Stimulated activated CD4-positive, alpha-beta T cell treated with anti-CD3 and anti-CD28 coated beads, Interleukin-2, amount 100 ng/mL, for 48 hours (primary cell): ENCODE results near the gene LAP3.
"Not testable (repeated sequence)": the region's sequence is repeated elsewhere in the genome, so short reads cannot be mapped to it uniquely, and the experiment has no call there.

ENCODE experiments used
- DNase-seq, 2 donors: peaks; one replicate each; pipeline ENCODE4 v3.0.0-alpha.2; 2020

Gene LAP3

GRCh38 chr4:17565846-17566245, 11.2 kb upstream of the LAP3 start:
- no peak for DNase-seq

DNA sequence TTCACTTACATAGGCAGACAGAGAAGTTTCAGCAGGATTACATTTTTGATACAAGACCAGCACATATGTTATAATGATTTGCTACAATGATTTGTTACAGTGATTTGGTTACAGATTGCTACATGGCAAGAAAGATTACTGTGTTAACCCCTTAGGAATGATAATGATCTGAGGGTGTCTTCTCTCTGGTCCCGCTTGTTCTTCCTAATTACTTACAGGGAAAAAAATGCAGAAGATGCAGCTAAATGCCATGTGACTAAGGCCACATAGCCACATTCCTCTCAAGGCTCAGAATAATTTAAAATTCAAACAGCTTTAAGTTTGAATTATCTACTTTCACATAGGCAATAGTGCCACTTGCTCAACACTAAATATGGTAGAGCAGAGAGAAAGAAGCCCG, 9.7 kb upstream of the LAP3 start:
- DNase-seq, result no peak

- DNase-seq, result no peak
Measured at GRCh38 chr4:17574206-17574605, 2.8 kb upstream of the LAP3 start.

DNA sequence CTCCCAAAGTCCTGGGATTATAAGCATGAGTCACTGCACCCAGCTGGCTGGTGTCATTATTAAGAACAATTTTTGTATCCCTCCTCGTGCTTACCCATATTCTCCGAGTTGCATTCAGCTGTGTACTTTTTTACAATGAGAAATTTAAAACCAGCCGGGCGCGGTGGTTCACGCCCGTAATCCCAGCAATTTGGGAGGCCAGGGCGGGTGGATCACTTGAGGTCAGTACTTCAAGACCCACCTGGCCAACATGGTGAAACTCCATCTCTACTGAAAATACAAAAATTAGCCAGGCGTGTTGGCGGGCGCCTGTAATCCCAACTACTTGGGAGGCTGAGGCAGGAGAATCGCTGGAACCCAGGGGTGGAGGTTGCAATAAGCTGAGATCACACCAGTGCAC, 1.8 kb upstream of the LAP3 start:
- not testable (repeated sequence) for DNase-seq

- DNase-seq, result peak; percentile 20 to 31
Measured at GRCh38 chr4:17577665-17578481, 875 bp downstream of the LAP3 start.

DNA sequence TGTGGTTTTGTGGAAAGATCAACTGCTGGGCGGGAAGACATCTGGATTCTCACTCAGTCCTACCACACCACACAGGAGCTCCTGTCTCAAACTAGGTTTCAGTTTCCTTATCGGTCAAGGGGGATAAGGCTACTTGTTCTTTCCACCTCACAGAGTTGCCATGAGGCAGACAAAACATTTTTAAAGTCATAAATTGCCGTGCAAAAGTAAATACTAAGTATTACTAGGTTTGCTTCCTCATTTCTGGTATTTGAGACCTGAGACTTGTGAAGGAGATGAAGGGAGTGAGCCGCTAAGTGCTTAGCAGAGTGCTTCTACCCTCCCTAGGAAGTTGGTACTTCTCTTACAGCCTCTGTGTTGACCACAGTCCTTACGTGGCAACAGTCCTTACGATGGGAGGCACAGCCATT, 1.5 kb downstream of the LAP3 start:
- DNase-seq, result no peak

- DNase-seq, result no peak
Measured at GRCh38 chr4:17580969-17581368, 4.0 kb downstream of the LAP3 start.

GRCh38 chr4:17583276-17583675, 6.3 kb downstream of the LAP3 start:
- no peak for DNase-seq

DNA sequence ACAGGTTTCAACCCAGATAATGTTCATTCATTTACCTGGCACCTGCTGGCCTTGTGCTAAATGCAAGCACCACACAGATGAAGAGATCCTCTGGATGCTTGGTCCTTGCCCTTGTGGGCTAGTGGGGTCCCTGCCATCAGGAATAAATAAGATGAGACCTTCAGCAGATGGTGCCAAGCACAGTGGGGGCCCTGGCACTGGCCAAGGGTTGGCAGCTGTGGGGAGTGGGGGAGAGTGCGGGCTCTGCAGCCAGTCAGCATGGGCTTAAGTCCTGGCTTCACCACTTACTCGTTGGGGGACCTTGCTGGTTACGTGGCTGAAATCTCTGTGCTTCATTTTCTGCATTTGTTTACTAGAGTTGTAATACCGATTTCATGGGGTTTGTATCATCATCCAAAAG, 6.9 kb downstream of the LAP3 start:
- DNase-seq, result no peak

GRCh38 chr4:17584521-17585213, 7.7 kb downstream of the LAP3 start:
- DNase-seq, result no peak

DNA sequence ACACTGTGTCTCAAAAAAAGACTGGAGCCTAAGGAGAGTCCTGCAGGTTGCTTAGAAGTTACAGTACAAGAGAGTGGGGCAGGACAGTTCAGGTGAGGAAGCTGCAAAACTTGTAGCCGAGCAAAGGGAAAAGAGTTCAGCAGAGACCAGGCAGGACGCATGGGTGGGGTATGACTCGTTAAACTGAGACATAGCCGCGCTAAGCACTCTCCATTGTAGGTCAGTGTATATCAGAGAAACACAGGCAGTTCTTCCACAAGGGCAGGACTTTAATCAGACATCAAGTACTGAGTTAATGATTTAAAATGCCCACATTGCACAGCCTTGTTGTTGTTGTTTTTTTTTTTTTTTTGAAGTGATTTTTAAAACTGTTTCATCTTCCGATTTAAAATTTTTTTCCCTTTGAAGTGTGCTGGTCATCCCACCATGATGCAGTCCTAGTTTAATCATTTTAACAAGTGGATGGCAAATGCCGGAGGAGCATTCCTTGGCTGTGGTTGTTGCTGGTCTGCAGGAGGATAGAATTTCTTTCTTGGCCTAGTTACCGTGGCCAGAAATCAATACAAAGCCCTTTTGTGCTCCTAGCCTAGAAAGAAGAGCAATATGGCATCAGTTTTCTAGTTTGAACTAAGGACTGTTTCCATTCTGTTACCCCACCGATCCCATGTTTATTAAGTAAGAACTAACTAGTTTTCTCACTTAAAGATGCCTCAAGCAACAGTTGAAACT, 10.3 kb downstream of the LAP3 start:
- no peak for DNase-seq

GRCh38 chr4:17589355-17589754, 12.4 kb downstream of the LAP3 start:
- DNase-seq, result no peak

GRCh38 chr4:17595471-17596005, 18.5 kb downstream of the LAP3 start:
- no peak for DNase-seq

GRCh38 chr4:17597517-17597916, 20.5 kb downstream of the LAP3 start:
- no peak for DNase-seq

- no peak for DNase-seq
Measured at GRCh38 chr4:17599826-17600225, 22.8 kb downstream of the LAP3 start.

- no peak for DNase-seq
Measured at GRCh38 chr4:17605236-17605635, 28.2 kb downstream of the LAP3 start.

DNA sequence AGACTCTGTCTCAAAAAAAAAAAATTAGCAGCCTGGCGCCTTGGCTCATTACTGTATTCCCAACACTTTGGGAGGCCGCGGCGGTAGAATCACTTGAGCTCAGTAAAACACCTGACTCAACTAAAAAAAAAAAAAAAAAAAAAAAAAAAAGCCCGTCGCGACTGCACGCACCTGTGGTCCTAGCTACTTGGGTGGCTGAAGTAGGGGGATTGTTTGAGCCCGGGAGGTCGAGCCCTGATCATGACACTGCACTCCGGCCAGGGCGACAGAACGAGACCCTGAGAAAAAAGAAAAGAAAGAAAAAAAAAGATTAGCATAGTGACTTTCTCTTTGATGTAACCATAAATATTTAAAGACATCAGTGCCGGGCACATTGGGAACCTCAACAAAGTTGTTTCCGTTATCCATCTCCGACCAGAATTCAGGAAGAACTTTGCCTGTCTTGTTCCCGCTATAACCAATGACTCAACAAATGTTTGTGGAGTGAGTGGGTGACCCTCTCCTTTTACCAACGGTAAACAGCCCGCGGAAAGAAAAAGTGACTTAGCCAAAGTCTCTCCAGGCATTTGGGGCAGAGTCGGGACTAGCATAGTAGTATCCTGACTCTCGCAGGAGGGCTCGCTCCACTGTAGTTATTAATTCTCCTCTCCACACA, 36.9 kb downstream of the LAP3 start:
- no peak for DNase-seq

- DNase-seq, result peak; percentile 92 to 96
Measured at GRCh38 chr4:17614416-17615299, 37.7 kb downstream of the LAP3 start, which contains the start of gene MED28. TSS of gene MED28 (plus strand) at chr4:17614641. CDS start at chr4:17614655, 14 bp downstream.

DNA sequence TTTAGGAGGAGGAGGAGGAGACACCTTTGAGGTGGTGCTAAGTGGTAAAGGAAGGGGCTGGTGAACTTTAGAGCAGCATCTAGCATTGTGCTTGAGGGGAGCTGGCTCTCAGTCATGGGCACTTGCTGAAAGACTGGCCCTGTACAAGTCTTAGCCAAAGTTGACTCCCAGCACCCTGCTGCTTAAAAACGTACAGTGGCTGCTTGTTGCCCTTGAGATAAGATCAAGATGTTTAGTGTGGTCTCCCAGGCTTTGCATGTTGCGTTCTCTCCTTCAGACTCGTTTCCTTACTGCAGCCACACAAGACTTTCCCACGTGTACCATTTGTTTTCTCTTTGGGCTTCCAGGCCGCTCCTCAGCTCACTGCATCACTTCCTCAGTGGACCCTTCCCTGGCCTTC, 39.3 kb downstream of the LAP3 start:
- DNase-seq, result no peak

DNA sequence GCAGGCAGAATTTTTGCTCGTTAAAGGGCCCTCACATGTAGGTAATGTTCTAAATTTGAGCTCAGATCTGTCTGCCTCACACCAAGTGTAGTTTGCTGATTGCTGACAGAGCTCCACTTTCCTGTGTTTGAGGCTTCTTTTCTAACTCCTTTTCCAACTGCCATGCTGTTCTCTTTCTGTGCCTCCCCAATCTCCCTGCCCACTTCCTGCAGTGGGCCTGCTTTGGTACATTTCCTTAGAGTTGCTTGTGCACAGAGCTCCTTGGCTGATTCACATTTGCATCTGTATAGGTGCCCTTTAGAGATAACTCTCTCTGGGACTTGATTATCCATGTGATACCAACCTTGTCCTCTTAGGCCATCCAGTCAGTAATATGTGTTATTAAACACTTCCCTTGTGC, 41.9 kb downstream of the LAP3 start:
- DNase-seq, result no peak

DNA sequence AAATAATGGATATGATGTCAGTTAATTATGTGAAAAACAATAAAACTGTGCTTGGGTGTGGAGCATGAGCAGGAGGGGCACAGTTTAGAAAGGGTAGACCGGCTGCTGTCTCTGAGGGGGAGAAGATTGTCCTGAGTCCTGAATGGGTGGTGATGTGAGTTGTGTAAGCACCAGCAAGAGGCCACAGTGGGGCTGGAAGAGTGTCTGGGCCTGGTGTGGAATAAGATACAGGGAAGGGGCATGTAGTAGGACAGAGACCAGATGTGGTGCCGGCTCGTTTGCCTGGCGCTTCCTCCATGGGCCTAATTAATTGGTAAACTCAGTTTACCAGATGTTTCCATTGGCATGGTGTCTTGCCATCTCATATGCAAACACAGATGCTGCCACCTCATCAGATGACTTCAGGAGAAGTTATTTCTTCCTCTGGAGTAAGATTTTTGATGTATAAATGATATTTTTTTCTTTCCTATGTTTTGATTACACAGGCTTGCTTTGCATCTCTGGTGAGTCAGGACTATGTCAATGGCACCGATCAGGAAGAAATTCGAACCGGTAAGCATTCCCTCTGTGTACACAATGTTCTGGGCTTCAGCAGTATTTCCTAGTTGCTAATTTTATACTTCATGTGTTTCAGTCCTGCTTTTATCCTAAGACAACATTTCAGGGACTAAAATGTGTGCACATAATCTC, 42.6 kb downstream of the LAP3 start:
- DNase-seq, result no peak
